Kidney epithelial cell (primary cell): ENCODE data around the gene CLASRP. TPM values are rescaled to one million over a fixed set of nuclear protein-coding genes. Genes with fewer than 3 reads are reported as not detected.

ENCODE experiments used
- DNase-seq: peaks from one replicate; pipeline ENCODE4 v3.0.0-alpha.2; 2010; ENCODE audit warnings: low read depth
- H3K27me3 ChIP-seq: 2 replicates; pipeline ENCODE4 v1.6.0; 2011; ENCODE audit warnings: low read length; ENCODE audit not compliant: control insufficient read depth, insufficient read depth
- H3K36me3 ChIP-seq: 2 replicates; pipeline ENCODE4 v1.5.1; 2011; ENCODE audit warnings: low read length; ENCODE audit not compliant: control insufficient read depth, insufficient read depth
- H3K4me3 ChIP-seq: 2 replicates; pipeline ENCODE4 v1.5.1; 2011; ENCODE audit warnings: low read depth, mild to moderate bottlenecking, control low read depth, low read length
- CTCF ChIP-seq: IDR thresholded peaks from 2 replicates; pipeline ENCODE4 v1.5.1; 2011; ENCODE audit warnings: mild to moderate bottlenecking, moderate library complexity, low read length, control low read depth, inconsistent platforms; ENCODE audit not compliant: insufficient read depth, poor library complexity, severe bottlenecking
- total RNA-seq: library from RNA; depleted of rRNA; stranded (reverse); fragments of >200 nt; gene quantifications from 2 replicates; pipeline ENCODE4 v1.2.3, GENCODE V29; 2015

CLASRP gene
- total RNA-seq, 1 donor from 2014 or later = 65.7 TPM

- no peak overlapping the region for H3K4me3 ChIP-seq
- no peaks in the 10 kb centered on the region for H3K36me3 ChIP-seq
- TF ChIP-seq CTCF = no peak
- no peaks in the 10 kb centered on the region for H3K27me3 ChIP-seq
- no peak for DNase-seq
Measured at GRCh38 chr19:45027371-45027770, 11.5 kb upstream of the CLASRP start.

DNA sequence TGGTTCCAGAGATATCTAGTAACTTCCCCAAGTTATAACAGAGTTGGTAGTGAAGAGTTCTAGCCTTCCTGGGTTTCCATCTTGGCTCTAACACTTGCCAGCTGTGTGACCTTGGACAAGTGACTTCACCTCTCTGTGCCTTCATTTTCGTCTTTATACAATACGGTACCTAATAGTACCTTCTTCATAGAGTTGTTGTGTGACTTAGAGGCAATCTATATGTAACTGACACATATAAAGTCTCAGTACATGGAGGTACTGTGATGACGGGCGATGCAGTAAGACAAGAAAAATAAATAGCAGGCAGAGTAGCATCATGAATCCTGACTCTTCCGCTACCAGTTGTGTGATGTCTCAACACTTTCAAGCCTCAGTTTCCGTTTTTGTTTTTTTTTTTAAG, 8.0 kb upstream of the CLASRP start:
- Histone ChIP-seq H3K36me3 (peaks cover 4% of the 10 kb centered on the region), H3K4me3 (no peak overlapping the region), H3K27me3 (no peaks in the 10 kb centered on the region)
- no peak for DNase-seq
- TF ChIP-seq CTCF = no peak

DNA sequence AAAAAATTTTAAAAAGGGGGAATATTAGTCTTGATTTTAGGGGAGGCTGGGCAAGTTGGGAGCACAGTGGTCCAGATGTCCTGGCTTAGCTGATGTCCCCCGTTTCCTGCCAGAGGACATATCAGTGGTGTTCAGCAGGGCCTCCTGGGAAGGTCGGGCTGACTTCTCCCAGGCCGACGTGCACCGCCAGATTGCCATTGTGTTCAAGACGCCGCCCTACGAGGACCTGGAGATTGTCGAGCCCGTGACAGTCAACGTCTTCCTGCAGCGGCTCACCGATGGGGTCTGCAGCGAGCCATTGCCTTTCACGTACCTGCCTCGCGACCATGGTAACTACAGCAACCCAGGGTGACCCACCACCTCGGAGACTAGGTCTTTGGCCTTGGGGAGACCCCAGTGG, 6.4 kb upstream of the CLASRP start:
- H3K36me3 ChIP-seq = peaks cover 4% of the 10 kb centered on the region
- no peak overlapping the region for H3K4me3 ChIP-seq
- no peaks in the 10 kb centered on the region for H3K27me3 ChIP-seq
- TF ChIP-seq CTCF = no peak
- no peak for DNase-seq

GRCh38 chr19:45035755-45036154, 3.1 kb upstream of the CLASRP start:
- H3K27me3 ChIP-seq = no peaks in the 10 kb centered on the region
- DNase-seq = no peak
- H3K36me3 ChIP-seq = peaks cover 4% of the 10 kb centered on the region
- TF ChIP-seq CTCF = no peak
- H3K4me3 ChIP-seq = no peak overlapping the region

DNA sequence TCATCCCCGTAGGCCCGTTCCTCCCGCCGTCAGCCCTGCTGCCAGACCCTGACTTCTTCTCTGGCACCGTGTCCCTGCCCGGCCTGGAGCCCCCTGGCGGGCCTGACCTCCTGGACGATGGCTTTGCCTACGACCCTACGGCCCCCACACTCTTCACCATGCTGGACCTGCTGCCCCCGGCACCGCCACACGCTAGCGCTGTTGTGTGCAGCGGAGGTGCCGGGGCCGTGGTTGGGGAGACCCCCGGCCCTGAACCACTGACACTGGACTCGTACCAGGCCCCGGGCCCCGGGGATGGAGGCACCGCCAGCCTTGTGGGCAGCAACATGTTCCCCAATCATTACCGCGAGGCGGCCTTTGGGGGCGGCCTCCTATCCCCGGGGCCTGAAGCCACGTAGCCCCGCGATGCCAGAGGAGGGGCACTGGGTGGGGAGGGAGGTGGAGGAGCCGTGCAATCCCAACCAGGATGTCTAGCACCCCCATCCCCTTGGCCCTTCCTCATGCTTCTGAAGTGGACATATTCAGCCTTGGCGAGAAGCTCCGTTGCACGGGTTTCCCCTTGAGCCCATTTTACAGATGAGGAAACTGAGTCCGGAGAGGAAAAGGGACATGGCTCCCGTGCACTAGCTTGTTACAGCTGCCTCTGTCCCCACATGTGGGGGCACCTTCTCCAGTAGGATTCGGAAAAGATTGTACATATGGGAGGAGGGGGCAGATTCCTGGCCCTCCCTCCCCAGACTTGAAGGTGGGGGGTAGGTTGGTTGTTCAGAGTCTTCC, 1.3 kb upstream of the CLASRP start:
- no peak for DNase-seq
- no peak for TF ChIP-seq CTCF
- Histone ChIP-seq H3K36me3 (peaks cover 6% of the 10 kb centered on the region), H3K27me3 (no peaks in the 10 kb centered on the region), H3K4me3 (no peak overlapping the region)
